Esophagus muscularis mucosa (tissue), 3 donors: ENCODE results near the gene CMPK2.

Source experiments
- CTCF ChIP-seq, 3 experiments: fragments of 200-600 bp in 2 of 3; fragments of 450-650 bp in 1 of 3; sonication (generic) in 2 of 3; IDR thresholded peaks; one replicate each; pipeline ENCODE4 v1.5.1; 2017 to 2019; ENCODE audit warnings: antibody characterized with exemption in 3 of 3, mild to moderate bottlenecking in 2 of 3, moderate library complexity in 1 of 3
- POLR2A ChIP-seq: fragments of 450-650 bp; IDR thresholded peaks from one replicate; pipeline ENCODE4 v1.6.1; 2017; ENCODE audit warnings: antibody characterized with exemption, moderate library complexity, mild to moderate bottlenecking, low read depth

- TF ChIP-seq CTCF (IDR thresholded peaks at IDR 0.05): peak; percentile 33 to 42 (median 36)
- no peak for TF ChIP-seq POLR2A
Observed at GRCh38 chr2:6866275-6866671, 566 bp upstream of the CMPK2 start.
